NOMO-1 (cell line): ENCODE results near the gene PTCD2.

ENCODE experiments used
- DNase-seq, 2 experiments: peaks; one replicate each; lab custom pipeline; 2025; ENCODE audit not compliant: unreplicated experiment in 2 of 2; lab: John Stamatoyannopoulos, UW

PTCD2 gene

GRCh38 chr5:72319976-72320752 is at the start of gene PTCD2, which contains the start of gene MRPS27:
Gene PTCD2, plus strand, starts transcription at chr5:72320373. Its CDS starts 10 bp downstream, at chr5:72320383.
Gene MRPS27, minus strand, starts transcription at chr5:72320240. Its CDS starts 19 bp downstream, at chr5:72320221.
- peak; percentile 96 to 99 for DNase-seq

GRCh38 chr5:72271702-72272101 is 48.5 kb upstream of the PTCD2 start:
- no peak for DNase-seq

GRCh38 chr5:72272398-72272797 is 47.8 kb upstream of the PTCD2 start:
- no peak for DNase-seq

- no peak for DNase-seq
Observed at GRCh38 chr5:72273547-72273946, 46.6 kb upstream of the PTCD2 start.

- DNase-seq: no peak
Observed at GRCh38 chr5:72276219-72276752, 43.9 kb upstream of the PTCD2 start.

GRCh38 chr5:72280581-72281069 is 39.5 kb upstream of the PTCD2 start:
- no peak for DNase-seq

GRCh38 chr5:72281430-72281763 is 38.8 kb upstream of the PTCD2 start:
- DNase-seq: no peak

- DNase-seq: peak; percentile 45 to 69
Observed at GRCh38 chr5:72281764-72282499, 38.2 kb upstream of the PTCD2 start.

GRCh38 chr5:72282878-72283277 is 37.3 kb upstream of the PTCD2 start:
- no peak for DNase-seq

GRCh38 chr5:72283358-72283757 is 36.8 kb upstream of the PTCD2 start:
- DNase-seq: no peak

GRCh38 chr5:72284559-72285423 is 35.4 kb upstream of the PTCD2 start:
- peak; percentile 12 to 81 for DNase-seq

GRCh38 chr5:72285424-72285821 is 34.8 kb upstream of the PTCD2 start:
- no peak for DNase-seq

- DNase-seq: no peak
Observed at GRCh38 chr5:72286798-72287197, 33.4 kb upstream of the PTCD2 start.

GRCh38 chr5:72288924-72289323 is 31.2 kb upstream of the PTCD2 start:
- DNase-seq: no peak

GRCh38 chr5:72290356-72291133 is 29.6 kb upstream of the PTCD2 start:
- no peak for DNase-seq

- DNase-seq: no peak
Observed at GRCh38 chr5:72291601-72292000, 28.6 kb upstream of the PTCD2 start.

- no peak for DNase-seq
Observed at GRCh38 chr5:72292411-72292810, 27.8 kb upstream of the PTCD2 start.

GRCh38 chr5:72293495-72294055 is 26.6 kb upstream of the PTCD2 start:
- DNase-seq: no peak

- DNase-seq: no peak
Observed at GRCh38 chr5:72294473-72294872, 25.7 kb upstream of the PTCD2 start.

GRCh38 chr5:72295539-72295938 is 24.6 kb upstream of the PTCD2 start:
- no peak for DNase-seq
